ENCODE data around the gene KRTAP10-4.
"Not testable (repeated sequence)": the region's sequence is repeated elsewhere in the genome, so short reads cannot be mapped to it uniquely, and the experiment has no call there.

Gene KRTAP10-4

DNA sequence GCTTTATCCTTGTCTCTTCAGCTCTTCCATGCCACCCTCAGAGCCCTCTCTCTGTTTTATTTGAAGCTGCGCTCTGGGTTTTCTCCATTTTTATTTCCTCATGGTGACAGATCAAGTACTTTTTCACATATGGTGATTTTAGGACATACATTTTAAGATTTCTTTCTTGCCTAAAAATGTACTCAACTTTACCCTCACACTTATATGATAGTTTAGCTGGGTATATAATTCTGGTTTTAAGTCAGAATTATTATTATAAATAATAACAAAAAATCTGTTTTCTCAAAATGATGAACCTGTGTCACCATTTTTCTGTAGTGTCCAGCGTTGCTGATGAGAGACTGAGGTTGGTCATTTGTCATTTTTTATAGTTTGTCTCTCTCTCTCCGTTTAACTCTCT is 7.6 kb downstream of the KRTAP10-4 start:
- DNase-seq: no peak

DNA sequence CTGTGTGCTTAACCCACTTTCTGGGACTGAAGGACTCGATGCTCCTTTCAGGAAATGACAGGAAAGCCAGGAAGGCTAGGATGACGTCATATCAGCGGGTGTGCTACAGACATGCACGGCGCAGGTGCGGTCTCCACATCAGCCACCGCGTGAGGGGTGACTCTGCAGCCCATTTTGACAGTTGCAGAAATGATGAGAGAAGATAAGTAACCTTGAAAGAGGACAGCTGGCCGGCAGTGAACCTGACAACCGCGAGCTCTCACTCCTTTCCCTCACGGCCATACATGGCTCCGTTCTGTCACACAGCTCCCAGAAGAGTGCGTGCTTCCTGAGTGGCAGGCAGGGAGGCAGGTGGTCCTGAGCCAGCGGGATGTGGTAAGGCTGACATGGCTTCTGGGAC is 8.5 kb downstream of the KRTAP10-4 start:
- no peak for DNase-seq

DNA sequence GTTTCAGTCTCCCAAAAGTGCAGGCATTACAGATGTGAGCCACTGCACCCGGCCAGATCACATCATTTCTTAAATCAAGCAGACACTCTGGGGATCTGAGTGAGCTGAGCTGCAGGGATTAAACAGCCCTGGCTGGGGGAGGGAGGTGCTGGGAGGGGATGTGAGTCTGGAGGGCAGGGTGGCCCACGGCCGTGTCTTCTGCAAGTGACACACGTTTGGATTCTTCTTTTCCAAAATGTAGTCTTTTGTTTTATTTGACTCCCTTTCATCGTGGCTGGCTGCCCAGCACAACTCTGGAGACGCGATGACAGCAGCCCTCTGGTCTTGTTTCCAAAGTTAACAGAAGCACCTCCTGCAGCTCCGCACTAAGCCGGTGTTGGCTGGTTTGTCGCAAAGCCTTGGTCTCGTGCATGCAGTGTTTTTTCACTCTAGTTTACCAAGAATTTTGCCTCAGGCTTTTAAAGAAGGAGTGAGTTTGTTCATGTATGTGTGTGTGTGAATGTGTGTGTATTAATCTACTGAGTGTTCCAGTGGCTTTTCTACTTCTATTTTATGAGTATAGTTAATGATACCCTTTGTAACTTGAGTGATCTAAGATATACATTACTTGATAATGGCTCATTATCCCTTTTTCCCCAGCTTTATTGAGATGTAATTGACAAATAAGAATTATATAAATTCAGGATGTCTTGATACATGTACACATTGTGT is 9.7 kb downstream of the KRTAP10-4 start:
- DNase-seq: no peak

DNA sequence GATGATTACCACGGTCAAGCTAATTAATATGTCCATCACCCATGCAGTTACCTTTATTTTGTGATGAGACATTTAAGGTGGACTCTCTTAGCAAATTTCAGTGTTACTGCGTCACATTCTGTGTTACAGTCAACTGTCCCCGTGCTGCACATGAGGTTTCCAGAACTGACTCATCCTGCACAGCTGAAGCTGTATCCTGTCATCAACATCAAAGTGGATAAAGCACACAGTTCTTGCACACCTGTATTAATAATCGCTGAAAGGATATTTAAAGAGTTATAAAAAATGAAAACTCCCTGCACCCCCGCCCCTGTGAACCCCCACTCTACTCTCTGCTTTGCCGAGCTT is 10.2 kb downstream of the KRTAP10-4 start:
- peak; percentile 23 for DNase-seq

DNA sequence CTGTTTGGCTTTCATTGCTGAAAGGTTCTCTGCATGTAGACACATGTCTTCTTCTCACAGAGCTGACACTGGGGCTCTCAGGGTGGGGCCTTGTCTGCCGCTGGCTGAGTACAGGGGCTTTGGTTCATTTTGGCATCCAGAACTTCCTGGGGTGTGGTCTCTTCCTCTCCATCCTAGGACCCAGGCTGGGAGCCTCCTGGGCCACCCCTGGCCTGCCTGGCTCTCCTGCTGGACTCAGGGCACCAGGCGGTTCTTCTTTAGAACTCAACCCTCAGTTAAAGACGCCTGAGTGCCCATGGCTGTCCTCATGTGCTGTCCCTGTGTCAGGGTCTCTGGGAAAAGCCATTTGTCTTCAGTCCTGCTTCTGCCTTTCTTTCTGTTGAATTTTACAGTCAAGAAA is 12.4 kb downstream of the KRTAP10-4 start:
- no peak for DNase-seq

DNA sequence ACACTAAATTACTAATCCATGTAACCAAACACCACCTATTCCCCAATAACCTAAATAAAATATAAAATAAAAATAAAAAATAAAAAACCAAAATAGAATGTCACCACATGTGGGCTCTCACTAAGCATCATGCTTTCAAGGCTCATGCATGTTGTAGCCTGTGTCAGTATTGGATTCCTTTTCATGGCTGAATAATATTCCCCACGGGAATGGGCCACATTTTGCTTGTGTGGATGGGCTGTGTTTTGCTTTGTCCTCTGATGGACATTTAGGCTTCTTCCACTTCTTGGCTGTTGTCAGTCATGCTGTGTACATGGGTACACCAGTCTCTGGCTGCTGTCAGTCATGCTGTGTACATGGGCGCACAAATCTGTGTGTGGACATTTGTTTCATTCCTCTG is 15.6 kb downstream of the KRTAP10-4 start:
- DNase-seq: no peak

DNA sequence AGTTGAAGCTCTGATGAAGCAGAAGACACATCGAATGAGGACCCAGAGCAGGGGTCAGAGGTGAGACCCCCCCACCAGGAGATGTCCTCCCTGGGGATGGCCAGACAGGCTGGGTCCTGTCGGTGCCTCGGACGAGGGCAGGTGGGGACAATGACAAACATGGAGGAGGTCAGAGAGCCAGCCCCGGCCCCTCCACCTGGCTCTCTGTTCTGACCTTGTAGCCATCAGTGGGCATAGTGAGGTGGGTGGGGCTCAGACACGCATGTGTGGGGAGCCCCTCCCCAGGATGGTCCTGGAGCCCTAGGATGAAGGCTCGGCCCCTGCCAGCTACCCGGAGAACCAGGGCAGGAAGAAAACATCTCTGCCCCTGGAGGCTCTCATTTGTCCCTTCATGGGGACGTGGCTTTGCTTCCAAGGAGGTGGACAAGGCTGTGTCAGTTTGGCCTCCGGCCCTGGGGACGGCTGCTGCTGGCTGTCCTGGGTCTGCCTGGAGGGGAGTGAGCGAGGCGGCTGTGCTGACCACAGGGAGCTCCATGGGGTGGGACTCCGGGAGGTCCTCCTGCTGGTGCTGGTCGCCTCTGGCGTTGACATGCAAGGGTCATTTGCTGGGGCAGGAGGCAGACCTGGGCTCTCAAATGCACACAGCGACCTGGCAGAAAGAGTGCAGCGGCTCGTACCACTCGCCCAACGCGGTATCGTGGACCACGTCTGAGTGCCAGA is 16.2 kb downstream of the KRTAP10-4 start:
- no peak for DNase-seq

DNA sequence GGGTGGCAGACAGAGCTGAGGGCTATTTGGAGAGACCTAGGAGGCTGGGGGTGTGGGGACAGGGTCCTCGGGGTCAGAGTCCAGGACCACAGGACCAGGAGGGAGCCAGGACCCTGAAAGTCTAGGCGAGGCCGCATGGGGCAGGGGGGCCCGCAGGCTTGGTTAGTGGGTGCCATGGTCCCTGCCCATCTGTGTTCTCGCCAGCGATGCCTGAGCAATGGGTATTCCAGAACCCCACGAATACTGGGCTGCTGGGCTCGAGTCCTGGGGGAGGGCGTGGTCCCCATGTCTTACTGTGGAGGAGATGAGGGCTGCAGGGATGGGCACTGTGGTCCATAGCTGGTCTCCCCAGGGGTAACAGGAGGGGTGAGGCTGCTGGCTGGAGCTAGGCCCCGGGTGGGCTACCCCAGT is 16.8 kb downstream of the KRTAP10-4 start:
- no peak for DNase-seq

DNA sequence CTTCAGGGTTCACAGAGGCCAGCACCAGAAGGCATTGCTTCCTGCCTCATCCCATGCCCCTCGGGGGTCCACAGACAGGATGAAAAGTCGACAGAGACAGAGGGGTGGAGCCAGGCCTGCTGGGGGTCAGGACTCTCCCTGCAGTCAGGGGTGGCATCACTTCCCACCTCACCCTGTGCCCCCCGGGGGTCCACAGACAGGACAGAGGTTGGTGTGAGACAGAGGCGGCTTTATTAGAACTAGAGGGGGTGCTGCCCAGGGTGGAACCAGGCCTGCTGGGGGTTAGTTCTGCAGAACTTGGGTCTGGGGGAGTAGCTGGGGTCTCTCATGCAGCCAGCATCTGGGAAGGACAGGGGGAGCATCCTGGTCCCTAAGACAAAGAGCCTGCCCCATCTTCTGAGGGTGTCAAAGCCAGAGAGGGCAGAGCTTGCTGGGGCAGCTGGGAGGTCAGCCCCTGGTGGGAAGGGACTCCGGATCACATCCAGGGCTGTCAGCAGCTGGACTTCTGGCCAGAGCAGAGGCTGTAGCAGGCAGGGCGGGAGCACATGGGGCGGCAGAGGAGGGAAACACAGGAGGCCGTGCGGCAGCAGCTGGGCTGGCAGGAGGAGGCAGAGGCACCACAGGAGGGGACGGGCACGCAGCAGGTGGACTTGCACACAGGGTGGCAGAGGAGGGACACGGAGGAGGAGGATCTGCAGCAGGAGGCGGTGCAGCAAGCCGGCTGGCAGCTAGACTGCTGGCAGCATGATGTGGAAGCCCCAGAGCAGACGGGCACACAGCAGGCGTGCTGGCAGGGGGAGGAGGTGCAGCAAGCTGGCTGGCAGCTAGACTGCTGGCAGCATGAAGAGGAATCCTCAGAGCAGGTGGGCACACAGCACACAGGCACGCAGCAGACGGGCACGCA is 17.6 kb downstream of the KRTAP10-4 start:
- not testable (repeated sequence) for DNase-seq

DNA sequence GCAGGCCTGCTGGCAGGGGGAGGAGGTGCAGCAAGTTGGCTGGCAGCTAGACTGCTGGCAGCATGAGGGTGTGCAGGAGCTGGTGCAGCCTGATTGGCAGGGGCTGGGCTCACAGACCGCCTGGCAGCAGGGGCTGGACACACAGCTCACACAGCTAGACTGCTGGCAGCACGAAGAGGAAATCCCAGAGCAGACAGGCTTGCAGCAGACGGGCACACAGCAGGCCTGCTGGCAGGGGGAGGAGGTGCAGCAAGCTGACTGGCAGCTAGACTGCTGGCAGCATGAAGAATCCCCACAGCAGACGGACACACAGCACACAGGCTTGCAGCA is 18.2 kb downstream of the KRTAP10-4 start:
- not testable (repeated sequence) for DNase-seq

DNA sequence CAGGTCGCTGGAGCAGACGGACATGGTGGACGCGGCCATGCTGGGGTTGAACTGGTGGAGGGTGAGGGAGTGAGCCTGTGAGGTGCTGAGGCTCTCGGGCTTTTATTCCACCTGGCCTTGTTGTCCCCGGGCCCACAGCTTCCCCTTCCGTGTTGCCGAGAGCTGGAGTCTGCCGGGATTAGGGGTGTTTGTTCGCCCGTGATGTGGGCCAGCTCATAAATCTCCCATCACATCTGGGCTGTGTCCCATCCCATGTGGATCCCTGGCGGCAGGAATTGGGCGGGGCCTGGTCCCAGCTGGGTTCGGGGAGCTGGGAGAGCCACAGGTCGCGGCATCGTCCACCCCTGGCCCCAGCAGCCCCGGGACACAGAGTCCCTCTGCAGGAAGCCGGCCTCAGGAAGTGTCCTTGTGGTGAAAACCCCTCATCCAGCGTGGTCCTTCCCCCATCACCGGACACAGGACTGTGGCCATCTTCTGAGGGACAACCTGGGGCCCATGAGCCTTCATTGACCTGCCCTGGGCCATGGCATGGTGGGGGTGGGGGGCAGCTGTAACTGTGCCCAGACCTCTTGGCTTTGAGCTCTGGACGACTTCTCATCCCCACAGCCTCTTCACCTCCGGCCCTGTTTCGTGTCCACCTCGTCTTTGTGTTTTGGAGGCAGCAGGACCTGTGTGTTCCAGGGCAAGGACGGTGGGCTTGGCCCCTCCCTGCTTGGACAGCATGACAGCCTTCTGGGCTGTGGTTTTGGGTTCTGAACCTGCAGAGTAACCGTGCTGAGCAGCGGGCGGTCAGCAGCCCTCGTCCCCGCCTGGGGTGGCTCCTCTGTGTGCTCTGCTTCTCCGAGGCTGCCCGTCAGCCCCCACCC is 19.1 kb downstream of the KRTAP10-4 start, which contains the start of gene KRTAP10-6:
KRTAP10-6 (minus strand) TSS at position 60 of the 866 bp plus-strand sequence; CDS start at position 39, 21 bp downstream.
- no peak for DNase-seq

DNA sequence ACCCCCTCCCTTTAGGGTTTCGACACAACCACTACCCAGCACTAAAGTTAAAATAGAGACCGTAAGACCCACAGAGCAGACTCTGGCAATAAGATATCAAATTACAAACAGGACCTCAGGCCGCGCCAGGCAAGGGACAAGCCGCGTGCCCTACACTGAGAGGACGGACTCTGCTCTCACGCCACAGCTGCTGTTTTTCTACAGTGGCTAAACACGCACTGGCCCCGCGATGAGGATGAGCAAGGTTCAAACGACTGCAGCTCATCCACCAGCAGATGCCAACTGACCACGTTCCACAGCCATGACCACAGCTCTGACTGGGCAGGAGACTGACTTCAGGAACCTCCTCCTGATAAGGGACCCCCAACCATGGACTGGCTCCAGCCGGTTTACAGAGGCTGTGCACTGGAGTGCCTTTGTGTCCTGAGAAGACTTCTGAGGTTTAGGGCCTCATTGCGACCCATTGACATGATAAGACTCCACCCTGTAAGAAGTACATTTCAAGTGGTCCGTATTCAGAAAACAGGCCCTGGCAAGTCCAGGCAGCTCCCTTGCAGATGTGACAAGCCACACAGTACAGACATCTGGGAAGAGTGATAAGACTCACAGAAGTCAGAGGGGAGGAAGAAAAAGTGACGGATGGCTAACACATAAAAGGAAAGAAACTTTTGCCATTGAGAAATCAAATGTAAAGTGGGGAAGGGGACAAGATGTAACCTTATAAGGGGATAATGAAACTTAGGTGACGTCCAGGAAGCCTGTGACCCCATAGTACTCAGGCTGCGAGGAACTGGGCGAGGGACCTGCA is 20.3 kb downstream of the KRTAP10-4 start:
- no peak for DNase-seq

DNA sequence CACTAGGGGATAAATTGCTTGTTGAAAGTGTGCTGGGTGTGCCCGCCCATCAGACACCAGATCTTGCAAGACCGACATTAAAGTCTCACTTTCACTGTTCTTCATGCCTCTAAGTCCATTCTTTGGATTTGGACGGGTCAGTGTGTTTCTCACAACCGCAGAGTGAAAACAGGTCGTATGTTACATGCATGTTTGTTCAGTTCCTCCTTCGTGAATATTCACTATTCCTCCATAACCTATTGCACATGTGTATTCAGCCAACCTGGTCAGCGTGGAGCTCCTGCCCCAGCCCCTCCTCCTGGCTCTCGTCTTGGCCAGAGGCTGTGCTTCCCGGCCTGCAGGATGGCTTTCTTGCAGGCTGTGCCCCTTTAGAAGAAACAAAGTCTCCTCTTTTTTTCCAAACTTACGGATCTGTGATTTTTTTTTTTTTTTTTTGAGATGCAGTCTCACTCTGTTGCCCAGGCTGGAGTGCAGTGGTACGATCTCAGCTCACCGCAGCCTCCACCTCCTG is 20.9 kb downstream of the KRTAP10-4 start:
- no peak for DNase-seq

DNA sequence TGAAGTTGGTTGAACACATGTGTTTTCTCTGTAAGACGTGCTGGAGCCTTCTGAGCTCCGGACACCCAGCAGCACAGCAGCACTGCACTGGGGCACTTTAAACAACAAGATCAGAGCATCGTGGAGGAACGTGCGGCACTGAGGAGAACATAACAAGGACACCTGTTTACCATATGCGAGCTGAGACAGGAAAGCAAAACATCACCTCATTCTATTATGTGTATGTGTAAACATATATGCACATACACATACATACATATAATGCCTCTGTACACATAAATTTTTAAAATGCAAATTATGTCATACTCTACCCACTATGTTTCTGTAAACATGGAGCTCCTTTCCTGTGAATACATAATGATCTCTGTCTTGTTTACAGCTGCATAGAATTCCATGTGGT is 22.0 kb downstream of the KRTAP10-4 start:
- DNase-seq: no peak

DNA sequence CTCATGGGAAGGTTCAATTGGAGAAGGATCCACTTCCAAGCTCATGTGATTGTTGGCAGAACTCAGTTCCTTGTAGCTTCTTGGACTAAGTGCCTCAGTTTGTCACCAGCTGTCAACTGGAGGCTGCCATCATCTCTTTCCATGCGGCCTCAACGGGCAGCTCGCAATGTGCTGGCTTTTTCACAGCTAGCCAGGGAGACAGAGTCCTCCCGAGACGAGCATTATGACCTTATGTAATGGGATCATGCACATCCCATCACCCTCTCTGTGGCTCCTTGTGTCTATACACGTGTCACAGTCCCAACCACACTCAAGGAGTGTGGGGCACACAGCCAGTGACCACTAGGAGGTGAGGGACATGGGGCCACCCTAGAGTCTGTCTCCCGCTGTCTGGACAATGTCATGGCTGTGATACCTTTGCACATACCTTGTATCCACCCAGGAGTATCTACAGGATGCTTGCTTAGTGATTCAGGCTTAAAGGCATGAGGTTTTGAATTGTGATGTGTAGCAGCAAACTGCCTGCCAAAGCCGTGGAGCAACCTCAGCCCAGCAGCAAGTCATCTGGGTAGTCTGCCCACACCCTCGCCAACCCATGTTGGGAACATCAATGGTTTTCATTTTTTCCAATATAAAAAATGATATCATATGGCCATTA is 22.7 kb downstream of the KRTAP10-4 start:
- no peak for DNase-seq

DNA sequence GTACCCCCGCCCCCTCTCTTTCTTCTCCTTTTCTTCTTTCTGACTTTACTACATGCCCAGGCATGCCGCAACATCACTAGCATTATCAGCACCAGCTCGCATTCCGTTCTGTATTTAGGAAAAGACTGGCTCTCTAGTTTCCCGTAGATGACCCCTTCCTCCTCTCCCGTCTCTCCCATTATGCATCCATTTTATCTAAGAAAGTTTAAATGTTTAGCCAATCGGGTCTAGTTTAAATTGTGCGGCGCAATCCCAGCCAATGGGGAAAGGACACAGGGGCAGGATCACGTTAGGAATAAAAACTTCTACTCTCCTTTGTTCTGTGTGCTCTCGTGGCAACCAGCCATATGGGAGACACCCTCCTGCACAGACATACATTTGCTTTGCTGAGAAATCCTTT is 24.5 kb downstream of the KRTAP10-4 start:
- DNase-seq: no peak

DNA sequence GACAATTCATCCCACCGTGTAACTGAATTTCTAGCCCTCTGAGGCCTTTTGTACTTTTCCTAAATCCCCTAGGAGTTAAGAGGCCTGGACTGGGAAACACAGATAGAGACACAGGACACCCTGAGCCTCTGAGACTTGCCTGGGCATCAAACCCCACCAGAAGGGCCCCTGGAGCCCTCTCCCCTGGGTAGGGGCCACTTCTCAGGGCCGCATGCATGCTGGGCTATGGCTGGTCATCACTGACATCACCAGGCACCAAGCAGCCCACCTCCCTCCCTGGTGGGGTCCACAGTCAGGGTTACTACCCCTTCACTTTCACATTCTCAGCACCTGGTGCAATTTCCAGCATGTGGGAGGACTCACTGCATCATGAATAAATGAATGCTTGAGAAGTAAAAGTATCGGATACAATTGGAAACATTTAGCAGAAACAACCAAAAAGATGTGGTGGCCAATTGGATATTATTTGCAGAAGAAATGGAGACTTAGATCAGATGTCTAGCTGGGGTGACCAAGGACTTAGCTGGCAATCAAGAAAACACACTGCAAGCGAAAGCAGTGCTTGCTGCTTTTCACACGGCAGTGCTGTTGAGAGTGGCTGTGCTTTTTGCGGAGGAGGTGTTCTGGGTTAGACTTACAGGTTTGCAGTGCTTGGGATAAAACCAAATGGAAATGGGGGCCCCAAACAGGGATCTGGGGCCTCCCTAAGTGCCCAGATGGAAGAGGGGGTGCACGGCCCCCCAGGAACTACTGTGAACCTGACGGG is 25.9 kb downstream of the KRTAP10-4 start:
- no peak for DNase-seq

DNA sequence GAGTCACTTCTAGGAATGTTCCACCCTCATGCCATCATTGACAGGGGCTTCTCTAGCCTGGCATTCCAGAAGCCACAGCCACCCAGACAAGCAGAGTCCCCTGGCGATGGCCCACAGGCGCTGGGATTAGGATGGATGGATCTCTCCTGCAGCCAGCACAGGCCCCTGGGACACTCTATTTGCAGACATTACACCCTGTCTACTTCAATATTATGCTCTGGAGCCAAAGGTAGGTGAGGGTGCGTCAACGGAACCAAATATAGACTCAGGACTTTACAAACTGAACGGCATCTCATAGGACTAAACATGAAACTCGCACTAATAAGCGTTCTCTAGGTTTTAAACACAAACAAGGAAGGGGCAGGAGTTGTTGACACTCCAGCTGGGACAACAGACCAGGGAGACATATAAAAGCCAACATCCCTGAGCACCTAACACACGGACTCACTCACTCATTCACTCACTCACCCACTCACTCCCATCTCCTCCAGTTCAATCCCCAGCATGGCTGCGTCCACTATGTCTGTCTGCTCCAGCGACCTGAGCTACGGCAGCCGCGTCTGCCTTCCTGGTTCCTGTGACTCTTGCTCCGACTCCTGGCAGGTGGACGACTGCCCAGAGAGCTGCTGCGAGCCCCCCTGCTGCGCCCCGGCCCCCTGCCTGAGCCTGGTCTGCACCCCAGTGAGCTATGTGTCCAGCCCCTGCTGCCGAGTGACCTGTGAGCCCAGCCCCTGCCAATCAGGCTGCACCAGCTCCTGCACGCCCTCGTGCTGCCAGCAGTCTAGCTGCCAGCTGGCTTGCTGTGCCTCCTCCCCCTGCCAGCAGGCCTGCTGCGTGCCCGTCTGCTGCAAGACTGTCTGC is 26.8 kb downstream of the KRTAP10-4 start, which contains the start of gene KRTAP10-7:
KRTAP10-7 (plus strand) TSS at position 480 of the 861 bp plus-strand sequence; CDS start at position 505, 25 bp downstream.
- DNase-seq: not testable (repeated sequence)

DNA sequence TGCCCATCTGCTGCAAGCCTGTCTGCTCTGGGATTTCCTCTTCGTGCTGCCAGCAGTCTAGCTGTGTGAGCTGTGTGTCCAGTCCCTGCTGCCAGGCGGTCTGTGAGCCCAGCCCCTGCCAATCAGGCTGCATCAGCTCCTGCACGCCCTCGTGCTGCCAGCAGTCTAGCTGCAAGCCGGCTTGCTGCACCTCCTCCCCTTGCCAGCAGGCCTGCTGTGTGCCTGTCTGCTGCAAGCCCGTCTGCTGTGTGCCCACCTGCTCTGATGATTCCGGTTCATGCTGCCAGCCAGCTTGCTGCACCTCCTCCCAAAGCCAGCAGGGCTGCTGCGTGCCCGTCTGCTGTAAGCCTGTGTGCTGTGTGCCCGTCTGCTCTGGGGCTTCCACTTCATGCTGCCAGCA is 27.6 kb downstream of the KRTAP10-4 start:
- not testable (repeated sequence) for DNase-seq
